HL-60 (cell line): Measurements from ENCODE around the gene TPCN1.
A peak's percentile ranks its signal among the peaks of the same experiment; 100 is the strongest.

Experiments used
- DNase-seq, 2 experiments: peaks; one replicate each; pipeline ENCODE4 v3.0.0-alpha.2; 2010 to 2020; ENCODE audit warnings: low read depth in 1 of 2, low spot score in 1 of 2
- H3K27ac ChIP-seq: fragments of 250-450 bp; sonication (Bioruptor Pico); replicated peaks from 2 replicates; pipeline ENCODE4 v1.5.1; 2020; ENCODE audit warnings: mild to moderate bottlenecking, moderate library complexity
- H3K27me3 ChIP-seq: fragments of 250-450 bp; sonication (Bioruptor Pico); 2 replicates; pipeline ENCODE4 v1.5.1; 2021; ENCODE audit warnings: mild to moderate bottlenecking, moderate library complexity; ENCODE audit not compliant: insufficient read depth, poor library complexity, severe bottlenecking
- H3K4me3 ChIP-seq: replicated peaks from 2 replicates; pipeline ENCODE4 v1.5.1; 2011; ENCODE audit warnings: mild to moderate bottlenecking, control low read depth, low read length; ENCODE audit not compliant: insufficient read depth
- CTCF ChIP-seq: IDR thresholded peaks from one replicate; pipeline ENCODE4 v1.5.1; 2011; ENCODE audit warnings: low read length, control low read depth, inconsistent platforms; ENCODE audit not compliant: insufficient read depth
- GABPA ChIP-seq: IDR thresholded peaks from 2 replicates; pipeline ENCODE4 v1.6.1; 2012; ENCODE audit warnings: low read depth
- POLR2AphosphoS5 ChIP-seq: IDR thresholded peaks from 2 replicates; pipeline ENCODE4 v1.6.1; 2012; ENCODE audit warnings: low read depth
- REST ChIP-seq: IDR thresholded peaks from 2 replicates; pipeline ENCODE4 v1.6.1; 2012; ENCODE audit warnings: low read depth; ENCODE audit not compliant: insufficient replicate concordance
- SPI1 ChIP-seq: IDR thresholded peaks from 2 replicates; pipeline ENCODE4 v1.6.1; 2012; ENCODE audit warnings: low read depth, mild to moderate bottlenecking, borderline replicate concordance

TPCN1 gene

GRCh38 chr12:113271853-113272561 is 50.7 kb downstream of the TPCN1 start:
- DNase-seq: peak in 1 of 2 experiments; percentile 14
- Histone ChIP-seq H3K27me3 (no peaks in the 10 kb centered on the region), H3K27ac (peak overlapping the region; percentile 16; the same call in 1 of the 2 replicates), H3K4me3 (no peak overlapping the region)
- no peak for TF ChIP-seq POLR2AphosphoS5
- TF ChIP-seq SPI1: peak; percentile 46; the same call in 1 of the 2 replicates

- TF ChIP-seq REST (peak; percentile 86), GABPA (no peak), POLR2AphosphoS5 (no peak), CTCF (no peak)
- Histone ChIP-seq H3K27me3 (no peaks in the 10 kb centered on the region), H3K27ac (no peak overlapping the region), H3K4me3 (no peak overlapping the region)
- DNase-seq: no peak
These were observed 51.9 kb downstream of the TPCN1 start for GRCh38 chr12:113273053-113273725.

- Histone ChIP-seq H3K4me3 (no peak overlapping the region), H3K27me3 (no peaks in the 10 kb centered on the region), H3K27ac (peak overlapping the region; percentile 90)
- TF ChIP-seq POLR2AphosphoS5: no peak
- TF ChIP-seq SPI1: no peak
- TF ChIP-seq CTCF: no peak
- TF ChIP-seq REST: no peak
- TF ChIP-seq GABPA: no peak
- DNase-seq: no peak
These were observed 53.6 kb downstream of the TPCN1 start for GRCh38 chr12:113274848-113275247.

- peak; percentile 81 to 85 for DNase-seq
- peak overlapping the region; percentile 90 for H3K27ac ChIP-seq
- no peak overlapping the region for H3K4me3 ChIP-seq
- TF ChIP-seq CTCF (no peak), POLR2AphosphoS5 (peak; percentile 63)
- H3K27me3 ChIP-seq: no peaks in the 10 kb centered on the region
These were observed 55.0 kb downstream of the TPCN1 start for GRCh38 chr12:113276306-113276705.
